ENCODE measurements around the gene MRNIP.

The MRNIP gene

GRCh38 chr5:179868541-179868940, 9.9 kb upstream of the MRNIP start:
- Histone ChIP-seq H3K9me2 (replicated peaks; ENCODE audit: control insufficient read depth, low read length) (no peaks in the 10 kb centered on the region), H3K79me2 (ENCODE audit: control insufficient read depth, low read length) (no peaks in the 10 kb centered on the region), H3K4me1 (ENCODE audit: control insufficient read depth, low read length) (no peaks in the 10 kb centered on the region), H4K20me1 (ENCODE audit: control insufficient read depth, insufficient read depth, low read depth, low read length) (no peaks in the 10 kb centered on the region), H3K4me3 (ENCODE audit: low read length) (no peak overlapping the region), H3K27ac (ENCODE audit: low read depth, low read length) (no peak overlapping the region), H3K9me3 (ENCODE audit: control insufficient read depth, insufficient read depth, low read length) (no peaks in the 10 kb centered on the region), H3K36me3 (ENCODE audit: control insufficient read depth, low read length) (peaks cover 70% of the 10 kb centered on the region), H3K4me2 (ENCODE audit: low read length) (no peak overlapping the region), H3K27me3 (ENCODE audit: control insufficient read depth, low read length) (no peaks in the 10 kb centered on the region), H3F3A (ENCODE audit: control insufficient read depth, insufficient read depth) (no peaks in the 10 kb centered on the region)
- TF ChIP-seq, protein P1, sequence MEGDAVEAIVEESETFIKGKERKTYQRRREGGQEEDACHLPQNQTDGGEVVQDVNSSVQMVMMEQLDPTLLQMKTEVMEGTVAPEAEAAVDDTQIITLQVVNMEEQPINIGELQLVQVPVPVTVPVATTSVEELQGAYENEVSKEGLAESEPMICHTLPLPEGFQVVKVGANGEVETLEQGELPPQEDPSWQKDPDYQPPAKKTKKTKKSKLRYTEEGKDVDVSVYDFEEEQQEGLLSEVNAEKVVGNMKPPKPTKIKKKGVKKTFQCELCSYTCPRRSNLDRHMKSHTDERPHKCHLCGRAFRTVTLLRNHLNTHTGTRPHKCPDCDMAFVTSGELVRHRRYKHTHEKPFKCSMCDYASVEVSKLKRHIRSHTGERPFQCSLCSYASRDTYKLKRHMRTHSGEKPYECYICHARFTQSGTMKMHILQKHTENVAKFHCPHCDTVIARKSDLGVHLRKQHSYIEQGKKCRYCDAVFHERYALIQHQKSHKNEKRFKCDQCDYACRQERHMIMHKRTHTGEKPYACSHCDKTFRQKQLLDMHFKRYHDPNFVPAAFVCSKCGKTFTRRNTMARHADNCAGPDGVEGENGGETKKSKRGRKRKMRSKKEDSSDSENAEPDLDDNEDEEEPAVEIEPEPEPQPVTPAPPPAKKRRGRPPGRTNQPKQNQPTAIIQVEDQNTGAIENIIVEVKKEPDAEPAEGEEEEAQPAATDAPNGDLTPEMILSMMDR (IDR thresholded peaks at IDR 0.05; ENCODE audit: low read depth, low read length, poor library complexity, severe bottlenecking), result no peak
- no peak for TF ChIP-seq EZH2phosphoT487 (IDR thresholded peaks at IDR 0.05; ENCODE audit: borderline replicate concordance, low read length)

GRCh38 chr5:179867476-179867875, 8.9 kb upstream of the MRNIP start:
- H3F3A ChIP-seq (ENCODE audit: control insufficient read depth, insufficient read depth), result no peaks in the 10 kb centered on the region
- H3K27me3 ChIP-seq (ENCODE audit: control insufficient read depth, low read length), result no peaks in the 10 kb centered on the region
- H3K79me2 ChIP-seq (ENCODE audit: control insufficient read depth, low read length), result no peaks in the 10 kb centered on the region
- TF ChIP-seq EZH2phosphoT487 (IDR thresholded peaks at IDR 0.05; ENCODE audit: borderline replicate concordance, low read length), result no peak
- no peaks in the 10 kb centered on the region for H4K20me1 ChIP-seq (ENCODE audit: control insufficient read depth, insufficient read depth, low read depth, low read length)
- no peaks in the 10 kb centered on the region for H3K9me2 ChIP-seq (replicated peaks; ENCODE audit: control insufficient read depth, low read length)
- peaks cover 70% of the 10 kb centered on the region for H3K36me3 ChIP-seq (ENCODE audit: control insufficient read depth, low read length)
- H3K4me2 ChIP-seq (ENCODE audit: low read length), result no peak overlapping the region
- H3K9me3 ChIP-seq (ENCODE audit: control insufficient read depth, insufficient read depth, low read length), result no peaks in the 10 kb centered on the region
- no peak overlapping the region for H3K4me3 ChIP-seq (ENCODE audit: low read length)
- H3K27ac ChIP-seq (ENCODE audit: low read depth, low read length), result no peak overlapping the region
- no peaks in the 10 kb centered on the region for H3K4me1 ChIP-seq (ENCODE audit: control insufficient read depth, low read length)

- Histone ChIP-seq H3K4me1 (ENCODE audit: control insufficient read depth, low read length) (no peaks in the 10 kb centered on the region), H3K36me3 (ENCODE audit: control insufficient read depth, low read length) (peaks cover 69% of the 10 kb centered on the region), H3K27ac (ENCODE audit: low read depth, low read length) (no peak overlapping the region), H3K27me3 (ENCODE audit: control insufficient read depth, low read length) (no peaks in the 10 kb centered on the region), H4K20me1 (ENCODE audit: control insufficient read depth, insufficient read depth, low read depth, low read length) (no peaks in the 10 kb centered on the region), H3K9me2 (replicated peaks; ENCODE audit: control insufficient read depth, low read length) (no peaks in the 10 kb centered on the region), H3K9me3 (ENCODE audit: control insufficient read depth, insufficient read depth, low read length) (no peaks in the 10 kb centered on the region), H3K4me2 (ENCODE audit: low read length) (no peak overlapping the region), H3K4me3 (ENCODE audit: low read length) (no peak overlapping the region), H3F3A (ENCODE audit: control insufficient read depth, insufficient read depth) (no peaks in the 10 kb centered on the region), H3K79me2 (ENCODE audit: control insufficient read depth, low read length) (no peaks in the 10 kb centered on the region)
- TF ChIP-seq, protein P1 (IDR thresholded peaks at IDR 0.05; ENCODE audit: low read depth, low read length, poor library complexity, severe bottlenecking), result no peak
- no peak for TF ChIP-seq EZH2phosphoT487 (IDR thresholded peaks at IDR 0.05; ENCODE audit: borderline replicate concordance, low read length)
Measured at GRCh38 chr5:179867079-179867465, 8.5 kb upstream of the MRNIP start.

DNA sequence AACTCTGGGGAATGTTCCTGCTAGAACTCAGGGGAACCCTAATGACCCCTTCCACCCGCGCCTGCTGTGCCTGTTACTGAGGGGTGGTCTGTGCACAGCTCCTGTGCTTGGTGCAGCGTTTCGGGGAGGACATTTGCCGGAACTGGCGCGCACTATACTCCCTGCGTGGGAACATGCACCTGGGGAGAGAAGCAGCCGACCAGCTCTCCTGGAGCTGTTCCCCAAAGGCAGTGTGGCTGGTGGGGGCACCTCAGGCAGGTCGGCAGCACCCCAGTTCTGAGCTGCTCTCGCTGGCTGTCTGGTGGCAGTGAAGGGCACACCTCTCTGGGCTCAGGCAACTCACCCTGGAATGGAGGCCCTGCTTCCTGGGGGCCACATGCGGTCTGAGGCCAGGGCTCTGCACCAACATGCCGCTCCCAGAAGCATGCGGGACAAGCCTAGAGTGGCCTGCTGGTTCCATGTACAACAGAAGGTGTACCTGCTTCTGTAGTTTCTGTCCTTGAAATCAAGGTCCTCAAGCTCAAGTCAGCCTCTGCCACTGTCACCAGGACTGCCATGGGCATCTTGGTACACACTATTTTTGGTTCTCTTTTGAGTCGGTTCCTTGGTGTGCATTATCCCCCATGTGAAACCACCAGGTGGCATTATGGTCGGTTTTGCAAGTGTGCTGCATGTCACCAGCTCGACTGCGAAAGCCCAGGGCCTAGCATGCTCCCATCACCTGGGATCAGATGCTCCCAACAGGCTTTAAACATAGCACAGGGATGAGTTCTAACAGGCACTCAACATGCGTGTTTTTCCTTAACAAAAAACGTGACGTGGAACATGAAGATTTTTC, 7.8 kb upstream of the MRNIP start:
- Histone ChIP-seq H3K27me3 (ENCODE audit: control insufficient read depth, low read length) (no peaks in the 10 kb centered on the region), H3K4me3 (ENCODE audit: low read length) (no peak overlapping the region), H3K27ac (ENCODE audit: low read depth, low read length) (no peak overlapping the region), H3K4me1 (ENCODE audit: control insufficient read depth, low read length) (no peaks in the 10 kb centered on the region), H3F3A (ENCODE audit: control insufficient read depth, insufficient read depth) (no peaks in the 10 kb centered on the region; the same call in 1 of the 2 replicates), H3K4me2 (ENCODE audit: low read length) (no peak overlapping the region), H3K79me2 (ENCODE audit: control insufficient read depth, low read length) (no peaks in the 10 kb centered on the region), H4K20me1 (ENCODE audit: control insufficient read depth, insufficient read depth, low read depth, low read length) (no peaks in the 10 kb centered on the region), H3K9me3 (ENCODE audit: control insufficient read depth, insufficient read depth, low read length) (no peaks in the 10 kb centered on the region), H3K36me3 (ENCODE audit: control insufficient read depth, low read length) (peaks cover 72% of the 10 kb centered on the region), H3K9me2 (replicated peaks; ENCODE audit: control insufficient read depth, low read length) (no peaks in the 10 kb centered on the region)
- TF ChIP-seq EZH2phosphoT487 (IDR thresholded peaks at IDR 0.05; ENCODE audit: borderline replicate concordance, low read length), result no peak
